ENCODE results near the gene VGLL3. TPM values are rescaled to one million over a fixed set of nuclear protein-coding genes. Genes with fewer than 3 reads are reported as not detected.

VGLL3 gene
- total RNA-seq, 1 experiment from 2014 or later: 0.15 TPM

DNA sequence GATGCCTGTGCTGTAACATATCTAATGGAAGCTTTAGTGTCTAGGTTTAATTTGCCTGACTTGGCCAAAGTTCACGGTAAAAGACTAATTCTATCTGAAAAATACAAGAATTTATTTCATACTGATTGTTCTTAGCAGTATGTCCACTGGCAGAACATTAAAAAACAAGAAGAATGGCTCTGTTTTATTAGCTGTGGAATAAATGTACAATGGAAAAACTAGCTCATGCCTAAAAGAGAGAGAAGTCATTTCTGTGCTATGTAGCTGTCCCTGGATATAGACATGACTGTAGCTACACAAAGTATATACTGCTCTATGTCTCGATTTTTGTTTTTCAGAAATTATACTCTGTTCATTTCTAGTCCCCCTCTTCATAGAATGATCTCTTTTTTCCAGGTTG, 13.9 kb upstream of the VGLL3 start:
- TF ChIP-seq TCF7L2 (IDR thresholded peaks at IDR 0.05; ENCODE audit: low read depth, low read length): no peak
- TF ChIP-seq SIN3A (IDR thresholded peaks at IDR 0.05; ENCODE audit: borderline replicate concordance, insufficient read depth, low read depth, low read length): no peak
- TF ChIP-seq, protein P1, sequence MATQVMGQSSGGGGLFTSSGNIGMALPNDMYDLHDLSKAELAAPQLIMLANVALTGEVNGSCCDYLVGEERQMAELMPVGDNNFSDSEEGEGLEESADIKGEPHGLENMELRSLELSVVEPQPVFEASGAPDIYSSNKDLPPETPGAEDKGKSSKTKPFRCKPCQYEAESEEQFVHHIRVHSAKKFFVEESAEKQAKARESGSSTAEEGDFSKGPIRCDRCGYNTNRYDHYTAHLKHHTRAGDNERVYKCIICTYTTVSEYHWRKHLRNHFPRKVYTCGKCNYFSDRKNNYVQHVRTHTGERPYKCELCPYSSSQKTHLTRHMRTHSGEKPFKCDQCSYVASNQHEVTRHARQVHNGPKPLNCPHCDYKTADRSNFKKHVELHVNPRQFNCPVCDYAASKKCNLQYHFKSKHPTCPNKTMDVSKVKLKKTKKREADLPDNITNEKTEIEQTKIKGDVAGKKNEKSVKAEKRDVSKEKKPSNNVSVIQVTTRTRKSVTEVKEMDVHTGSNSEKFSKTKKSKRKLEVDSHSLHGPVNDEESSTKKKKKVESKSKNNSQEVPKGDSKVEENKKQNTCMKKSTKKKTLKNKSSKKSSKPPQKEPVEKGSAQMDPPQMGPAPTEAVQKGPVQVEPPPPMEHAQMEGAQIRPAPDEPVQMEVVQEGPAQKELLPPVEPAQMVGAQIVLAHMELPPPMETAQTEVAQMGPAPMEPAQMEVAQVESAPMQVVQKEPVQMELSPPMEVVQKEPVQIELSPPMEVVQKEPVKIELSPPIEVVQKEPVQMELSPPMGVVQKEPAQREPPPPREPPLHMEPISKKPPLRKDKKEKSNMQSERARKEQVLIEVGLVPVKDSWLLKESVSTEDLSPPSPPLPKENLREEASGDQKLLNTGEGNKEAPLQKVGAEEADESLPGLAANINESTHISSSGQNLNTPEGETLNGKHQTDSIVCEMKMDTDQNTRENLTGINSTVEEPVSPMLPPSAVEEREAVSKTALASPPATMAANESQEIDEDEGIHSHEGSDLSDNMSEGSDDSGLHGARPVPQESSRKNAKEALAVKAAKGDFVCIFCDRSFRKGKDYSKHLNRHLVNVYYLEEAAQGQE (IDR thresholded peaks at IDR 0.05; ENCODE audit: insufficient read depth in 1 of 2, low read depth in 2 of 2, low read length in 1 of 2): no peak
- TF ChIP-seq, protein P2, sequence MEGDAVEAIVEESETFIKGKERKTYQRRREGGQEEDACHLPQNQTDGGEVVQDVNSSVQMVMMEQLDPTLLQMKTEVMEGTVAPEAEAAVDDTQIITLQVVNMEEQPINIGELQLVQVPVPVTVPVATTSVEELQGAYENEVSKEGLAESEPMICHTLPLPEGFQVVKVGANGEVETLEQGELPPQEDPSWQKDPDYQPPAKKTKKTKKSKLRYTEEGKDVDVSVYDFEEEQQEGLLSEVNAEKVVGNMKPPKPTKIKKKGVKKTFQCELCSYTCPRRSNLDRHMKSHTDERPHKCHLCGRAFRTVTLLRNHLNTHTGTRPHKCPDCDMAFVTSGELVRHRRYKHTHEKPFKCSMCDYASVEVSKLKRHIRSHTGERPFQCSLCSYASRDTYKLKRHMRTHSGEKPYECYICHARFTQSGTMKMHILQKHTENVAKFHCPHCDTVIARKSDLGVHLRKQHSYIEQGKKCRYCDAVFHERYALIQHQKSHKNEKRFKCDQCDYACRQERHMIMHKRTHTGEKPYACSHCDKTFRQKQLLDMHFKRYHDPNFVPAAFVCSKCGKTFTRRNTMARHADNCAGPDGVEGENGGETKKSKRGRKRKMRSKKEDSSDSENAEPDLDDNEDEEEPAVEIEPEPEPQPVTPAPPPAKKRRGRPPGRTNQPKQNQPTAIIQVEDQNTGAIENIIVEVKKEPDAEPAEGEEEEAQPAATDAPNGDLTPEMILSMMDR (IDR thresholded peaks at IDR 0.05): no peak
- TF ChIP-seq POLR2AphosphoS5 (IDR thresholded peaks at IDR 0.05; ENCODE audit: low read depth, low read length): no peak
- Histone ChIP-seq H3K36me3 (ENCODE audit: control insufficient read depth, insufficient read depth, low read length) (no peaks in the 10 kb centered on the region), H3K4me1 (ENCODE audit: control insufficient read depth, insufficient read depth, low read length) (no peaks in the 10 kb centered on the region), H3K4me3 (ENCODE audit: low read depth in 2 of 2, low read length in 2 of 2) (no peak overlapping the region), H3K27me3 (ENCODE audit: control insufficient read depth, insufficient read depth, low read length) (no peaks in the 10 kb centered on the region), H3K9me3 (ENCODE audit: control insufficient read depth, insufficient read depth, low read depth, low read length) (no peaks in the 10 kb centered on the region), H3K27ac (ENCODE audit: low read length) (no peak overlapping the region)
- BruUV-seq (replicated peaks): no TSS peak
- in situ Hi-C loops (cut with HindIII; ENCODE audit: low pct_unique_long_range_greater_than_20kb, low sequenced_read_pairs): no loop called here
- ATAC-seq (no peak), DNase-seq (ENCODE audit: low read depth, low spot score) (no peak)
- POLR2A ChIA-PET: no interaction called here
- intact Hi-C loops (cut with micrococcal nuclease; ENCODE audit: unreplicated experiment): no loop called here
- CTCF ChIA-PET: no interaction called here

DNA sequence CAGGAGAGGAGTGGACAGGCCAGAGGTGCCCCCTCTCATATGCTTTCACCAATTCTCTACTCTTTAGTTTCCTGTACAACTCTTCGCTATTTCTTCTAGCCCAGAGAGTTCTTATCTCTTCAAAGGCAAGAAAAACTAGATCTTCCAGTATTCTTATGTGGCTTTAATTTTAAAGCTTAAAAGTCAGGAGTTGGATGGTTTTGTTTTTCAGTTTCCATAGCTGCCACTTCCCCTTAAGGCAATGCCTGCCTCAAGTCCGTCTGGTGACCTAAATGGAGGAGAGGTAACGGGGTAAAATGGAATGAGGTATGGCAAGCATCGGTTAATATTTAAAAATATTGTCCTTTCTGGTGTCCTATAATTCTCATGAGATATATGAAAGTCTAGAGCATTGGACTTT, 11.4 kb upstream of the VGLL3 start:
- Histone ChIP-seq H3K27me3 (ENCODE audit: control insufficient read depth, insufficient read depth, low read length) (no peaks in the 10 kb centered on the region), H3K4me3 (ENCODE audit: low read depth in 2 of 2, low read length in 2 of 2) (no peak overlapping the region), H3K27ac (ENCODE audit: low read length) (no peak overlapping the region), H3K4me1 (ENCODE audit: control insufficient read depth, insufficient read depth, low read length) (no peaks in the 10 kb centered on the region), H3K36me3 (ENCODE audit: control insufficient read depth, insufficient read depth, low read length) (no peaks in the 10 kb centered on the region), H3K9me3 (ENCODE audit: control insufficient read depth, insufficient read depth, low read depth, low read length) (no peaks in the 10 kb centered on the region)
- no peak for DNase-seq (ENCODE audit: low read depth, low spot score)
- no peak for ATAC-seq
- intact Hi-C loops (cut with micrococcal nuclease; ENCODE audit: unreplicated experiment) (no loop called here), in situ Hi-C loops (cut with HindIII; ENCODE audit: low pct_unique_long_range_greater_than_20kb, low sequenced_read_pairs) (no loop called here)
- no TSS peak for BruUV-seq (replicated peaks)
- TF ChIP-seq, protein P1 (IDR thresholded peaks at IDR 0.05; ENCODE audit: insufficient read depth in 1 of 2, low read depth in 2 of 2, low read length in 1 of 2): no peak
- TF ChIP-seq, protein P2 (IDR thresholded peaks at IDR 0.05): no peak
- TF ChIP-seq SIN3A (IDR thresholded peaks at IDR 0.05; ENCODE audit: borderline replicate concordance, insufficient read depth, low read depth, low read length): no peak
- TF ChIP-seq POLR2AphosphoS5 (IDR thresholded peaks at IDR 0.05; ENCODE audit: low read depth, low read length): no peak
- no peak for TF ChIP-seq TCF7L2 (IDR thresholded peaks at IDR 0.05; ENCODE audit: low read depth, low read length)
- ChIA-PET CTCF (no interaction called here), POLR2A (no interaction called here)
